HG03097 (cell line): ENCODE results near the gene EARS2.
"Not testable (repeated sequence)": the region's sequence is repeated elsewhere in the genome, so short reads cannot be mapped to it uniquely, and the experiment has no call there.

Source experiments
- ATAC-seq: cut with Tn5 transposase; IDR thresholded peaks from one replicate; pipeline ENCODE4 v1.9.1; 2021; ENCODE audit not compliant: unreplicated experiment, low FRiP score

The EARS2 gene

GRCh38 chr16:23530062-23530461 is 27.1 kb downstream of the EARS2 start:
- no peak for ATAC-seq

DNA sequence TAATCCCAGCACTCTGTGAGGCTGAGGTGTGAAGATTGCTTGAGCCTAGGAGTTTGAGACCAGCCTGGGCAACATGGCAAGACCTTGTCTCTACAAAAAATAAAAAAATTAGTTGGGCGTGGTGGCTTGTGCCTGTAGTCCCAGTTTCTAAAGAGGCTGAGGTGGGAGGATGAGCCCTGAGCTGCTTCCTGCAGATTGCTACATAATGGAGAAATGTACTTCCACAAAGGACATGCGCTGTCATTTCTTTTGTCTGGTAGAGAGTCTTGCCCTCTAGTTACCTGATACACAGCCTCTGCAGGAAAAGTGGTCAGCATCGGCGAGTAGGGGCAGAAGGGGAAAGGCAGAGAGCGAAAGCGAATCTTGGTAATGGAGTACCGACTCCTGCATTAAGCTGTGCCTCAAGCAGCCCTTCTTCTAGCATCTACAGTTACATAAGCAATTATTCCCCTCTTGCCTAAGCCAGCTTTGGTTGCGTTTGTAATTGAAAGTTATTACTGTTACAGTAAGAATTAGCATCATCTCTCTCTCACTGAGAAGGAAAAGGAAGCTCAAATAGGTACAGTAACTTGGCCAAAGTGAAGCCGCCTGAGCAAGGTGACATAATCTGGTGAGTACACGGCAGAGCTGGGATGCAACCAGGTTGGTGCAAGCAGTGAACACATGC is 28.4 kb downstream of the EARS2 start:
- ATAC-seq = no peak

DNA sequence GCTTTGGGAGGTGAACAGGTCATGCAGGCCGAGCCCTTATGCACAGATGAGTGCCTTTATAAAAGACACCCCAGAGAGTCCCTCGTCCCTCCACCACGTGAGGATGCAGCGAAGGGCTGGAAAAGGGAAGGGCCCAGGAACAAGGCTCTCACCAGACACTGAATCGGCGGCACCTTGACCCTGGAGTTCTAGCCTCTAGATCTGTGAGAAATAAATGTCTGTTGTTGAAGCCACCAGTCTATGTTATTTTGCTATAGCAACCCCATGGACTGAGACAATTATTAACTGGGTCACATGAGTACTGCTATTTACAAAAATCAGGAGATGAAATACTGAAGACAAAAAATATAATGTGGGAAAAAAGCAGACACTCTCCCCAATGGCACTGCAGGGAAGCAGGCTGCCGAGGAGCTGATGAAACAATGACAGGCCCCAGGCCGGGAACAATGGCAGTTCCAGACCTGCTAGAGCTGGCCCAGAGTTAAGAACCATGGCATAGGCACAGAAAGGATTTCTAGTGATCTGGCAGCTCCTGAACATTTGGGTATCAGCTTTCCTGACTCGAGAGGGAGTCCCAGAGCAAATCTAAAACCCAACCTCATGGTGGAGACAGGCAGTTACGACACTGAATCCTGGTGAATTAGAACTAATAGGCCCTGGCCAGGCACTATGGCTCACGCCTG is 29.0 kb downstream of the EARS2 start:
- ATAC-seq = no peak

DNA sequence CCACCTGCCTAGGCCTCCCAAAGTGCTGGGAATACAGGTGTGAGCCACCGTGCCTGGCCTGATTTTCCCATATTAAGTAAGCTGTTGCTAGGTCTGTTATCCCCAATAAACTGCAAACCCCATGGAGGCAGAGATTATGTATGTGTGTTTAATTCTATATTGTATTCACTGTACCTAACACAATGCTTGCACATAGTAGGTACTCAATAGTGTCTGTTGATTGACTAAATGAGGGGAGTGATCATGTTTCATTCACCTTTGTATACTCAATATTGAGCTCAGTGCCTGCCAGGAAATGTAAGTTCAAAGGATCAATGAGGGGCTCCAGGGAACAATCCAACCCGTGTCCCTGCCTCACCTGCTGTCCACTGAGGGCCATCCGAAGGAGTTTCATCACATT is 32.3 kb downstream of the EARS2 start:
- ATAC-seq = no peak

DNA sequence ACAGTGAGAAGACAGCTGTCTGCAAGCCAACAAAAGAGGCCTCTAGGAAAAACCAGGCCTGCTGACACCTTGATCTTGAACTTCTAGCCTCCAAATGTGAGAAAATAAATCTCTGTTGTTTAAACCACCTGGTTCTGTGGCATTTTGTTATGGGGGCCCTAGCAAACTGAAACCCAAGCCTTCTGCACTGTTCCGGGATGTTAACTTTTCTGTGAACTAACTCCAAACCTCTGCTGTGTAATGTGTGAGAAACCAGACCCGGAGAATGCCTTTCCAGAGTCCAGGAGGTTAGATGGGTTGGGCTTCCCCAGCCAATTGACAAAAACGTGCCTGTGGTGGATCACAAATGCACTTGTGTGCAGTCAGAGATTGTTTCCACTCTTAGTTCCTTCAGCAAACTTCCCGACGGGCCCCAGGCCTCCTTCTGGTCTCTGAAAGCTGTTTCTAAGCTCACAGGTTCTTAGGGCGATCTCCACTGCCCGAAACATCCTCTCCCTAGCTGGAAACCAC is 33.2 kb downstream of the EARS2 start:
- ATAC-seq = no peak

DNA sequence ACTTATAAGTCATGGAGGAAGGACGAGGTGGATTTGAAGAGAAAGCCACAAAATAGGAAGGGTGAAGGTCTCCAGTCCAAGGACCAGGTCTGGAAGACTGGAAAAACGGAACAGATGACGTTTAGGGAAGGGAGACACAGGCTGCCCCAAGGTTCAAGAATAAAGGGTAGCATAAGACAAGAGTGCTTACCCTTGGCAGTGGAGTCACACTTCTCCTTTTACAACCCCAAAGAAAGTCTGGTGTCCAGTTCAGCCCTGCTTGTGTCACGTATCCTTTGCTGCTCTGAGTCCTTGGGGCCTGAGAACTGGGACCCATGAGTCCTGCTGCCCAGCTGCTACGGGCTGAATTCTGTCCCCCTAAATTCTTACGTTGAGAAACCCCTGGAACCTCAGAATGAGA is 33.8 kb downstream of the EARS2 start:
- ATAC-seq = no peak

- ATAC-seq = no peak
These were observed 35.2 kb downstream of the EARS2 start for GRCh38 chr16:23521965-23522364.

DNA sequence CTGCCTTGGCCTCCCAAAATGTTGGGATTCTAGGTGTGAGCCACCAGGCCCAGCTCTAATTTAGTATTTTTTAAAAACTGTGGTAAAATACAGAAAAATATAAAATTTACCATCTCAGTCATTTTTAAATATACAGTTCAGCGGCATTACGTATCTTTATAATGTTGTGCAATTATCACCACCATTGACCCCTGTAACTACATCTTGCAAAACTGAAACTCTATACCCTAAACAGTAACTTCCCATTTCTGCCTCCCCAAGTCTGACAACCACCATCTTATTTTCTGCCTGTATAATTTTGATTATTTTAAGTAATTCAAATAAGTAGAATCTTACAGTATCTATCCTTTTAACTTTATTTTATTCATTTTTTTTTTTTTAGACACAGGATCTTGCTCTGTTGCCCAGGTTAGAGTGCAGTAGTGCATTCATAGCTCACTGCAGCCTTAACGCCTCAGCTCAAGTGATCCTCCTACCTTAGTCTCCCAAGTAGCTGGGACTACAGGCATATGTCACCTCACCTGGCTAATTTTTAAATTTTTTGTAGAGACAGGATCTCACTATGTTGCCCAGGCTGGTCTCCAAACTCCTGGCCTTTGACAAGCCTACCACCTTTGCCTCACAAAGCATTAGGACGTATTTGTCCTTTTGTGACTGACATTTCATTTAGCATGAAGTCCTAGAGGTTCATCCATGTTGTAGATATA is 36.0 kb downstream of the EARS2 start:
- no peak for ATAC-seq

GRCh38 chr16:23520500-23520899 is 36.6 kb downstream of the EARS2 start:
- ATAC-seq = no peak

GRCh38 chr16:23519282-23519681 is 37.9 kb downstream of the EARS2 start:
- no peak for ATAC-seq

- ATAC-seq = no peak
These were observed 38.7 kb downstream of the EARS2 start for GRCh38 chr16:23518435-23518891.

DNA sequence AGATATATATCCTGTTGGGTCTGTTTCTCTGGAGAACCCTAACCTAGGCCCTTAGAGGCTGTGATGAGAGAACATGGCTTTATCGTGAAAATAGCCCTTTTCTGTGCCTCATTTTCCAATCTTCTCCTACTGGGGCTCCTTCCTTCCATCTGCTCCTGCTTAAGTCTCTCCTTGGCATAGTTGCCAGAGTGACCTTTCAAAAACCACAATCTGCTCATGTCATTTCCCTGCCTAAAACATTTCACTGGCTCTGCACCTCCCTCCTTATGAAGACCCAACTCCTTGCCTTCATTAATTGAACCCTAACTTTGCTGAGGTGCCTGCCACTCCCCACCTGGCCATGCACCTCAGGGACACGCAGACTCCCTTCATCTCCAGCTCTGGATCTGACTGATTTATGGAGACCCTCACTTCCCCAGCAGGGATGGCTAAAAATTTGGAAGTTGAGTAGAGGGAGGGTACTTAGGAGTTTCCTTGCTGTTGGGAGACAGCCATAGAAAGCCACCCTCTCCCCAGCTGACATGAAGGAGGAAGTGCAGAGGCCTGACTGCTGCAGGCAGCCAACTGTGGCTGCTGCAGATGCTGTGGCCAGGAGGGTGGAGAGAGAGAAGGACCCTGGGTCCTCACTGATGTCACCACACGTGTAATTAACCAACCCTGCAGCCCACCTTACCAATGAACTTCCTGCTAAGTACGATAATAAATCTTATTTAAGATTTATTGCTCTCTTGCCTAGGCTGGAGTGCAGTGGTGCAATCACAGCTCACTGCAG is 40.6 kb downstream of the EARS2 start:
- ATAC-seq = no peak

DNA sequence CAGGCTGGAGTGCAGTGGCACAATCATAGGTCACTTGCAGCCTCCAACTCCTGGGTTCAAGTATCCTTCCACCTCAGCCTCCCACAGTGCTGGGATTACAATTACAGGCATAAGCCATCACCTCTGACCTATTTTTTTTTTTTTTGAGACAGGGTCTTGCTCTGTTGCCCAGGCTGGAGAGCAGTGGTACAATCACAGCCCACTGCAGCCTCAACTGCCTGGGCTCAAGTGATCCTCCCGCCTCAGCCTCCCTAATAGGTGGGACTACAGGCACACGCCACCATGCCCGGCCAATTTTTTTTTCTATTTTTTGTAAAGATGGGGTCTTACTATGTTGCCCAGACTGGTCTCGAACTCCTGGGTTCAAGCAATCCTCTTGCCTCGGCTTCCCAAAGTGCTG is 41.3 kb downstream of the EARS2 start:
- ATAC-seq = no peak

DNA sequence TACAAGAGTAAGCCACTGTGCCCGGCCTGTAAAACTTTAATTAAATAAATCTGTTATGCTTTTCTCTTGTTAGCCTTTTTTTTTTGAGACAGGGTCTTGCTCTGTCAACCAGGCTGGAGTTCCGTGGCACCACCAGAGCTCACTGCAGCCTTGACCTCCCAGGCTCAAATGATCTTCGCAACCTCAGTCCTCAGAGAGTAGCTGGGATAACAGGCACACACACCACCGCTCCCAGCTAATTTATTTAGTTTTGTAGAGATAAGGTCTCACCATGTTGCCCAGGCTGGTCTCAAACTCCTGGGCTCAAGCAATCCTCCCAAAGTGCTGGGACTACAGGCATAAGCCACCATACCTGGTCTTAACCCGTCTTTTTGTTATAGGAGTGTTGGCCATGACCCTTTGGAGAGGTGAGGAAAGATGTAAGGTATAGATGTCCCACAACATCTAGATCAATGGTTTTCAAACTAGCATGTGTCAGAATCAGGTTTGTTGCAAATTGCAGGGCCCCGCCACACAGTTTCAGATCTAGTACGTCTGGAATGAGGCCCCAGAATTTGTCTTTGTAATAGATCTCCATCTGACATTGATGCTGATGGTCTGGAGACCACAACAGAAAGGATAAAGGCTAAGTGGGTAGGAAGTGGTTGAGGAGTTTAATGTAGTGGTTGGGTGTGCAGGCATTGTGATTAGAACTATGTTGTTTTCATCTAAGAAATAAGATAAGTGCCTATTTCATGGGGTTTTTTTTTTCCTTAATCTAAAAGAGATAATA is 42.6 kb downstream of the EARS2 start:
- ATAC-seq = no peak

DNA sequence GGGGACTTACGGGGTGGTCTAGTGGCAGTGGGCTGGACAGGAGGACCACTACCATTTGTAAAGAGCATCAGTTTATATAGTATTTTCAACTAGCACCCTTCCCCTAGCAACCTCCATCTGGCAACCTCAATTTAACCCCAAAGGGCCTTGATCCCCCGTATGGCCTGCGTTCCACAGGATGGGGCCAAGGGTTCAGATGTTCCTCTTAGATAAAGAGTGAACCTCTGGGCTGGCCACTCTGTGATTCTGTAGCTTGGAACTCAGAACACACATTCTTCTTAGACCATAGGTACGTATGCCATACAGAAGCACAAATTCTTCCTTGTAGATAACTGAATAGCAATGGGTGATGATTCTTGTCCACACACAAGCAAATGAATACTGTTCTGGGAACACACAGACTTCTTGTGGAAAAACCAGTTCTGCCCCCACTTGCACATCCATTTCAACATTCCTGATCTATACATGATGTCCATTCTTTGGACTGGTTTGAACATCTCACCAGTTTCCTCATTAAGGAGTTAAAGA is 44.9 kb downstream of the EARS2 start:
- ATAC-seq = no peak

- ATAC-seq = no peak
These were observed 45.4 kb downstream of the EARS2 start for GRCh38 chr16:23511731-23512130.

- not testable (repeated sequence) for ATAC-seq
These were observed 46.3 kb downstream of the EARS2 start for GRCh38 chr16:23510915-23511270.

DNA sequence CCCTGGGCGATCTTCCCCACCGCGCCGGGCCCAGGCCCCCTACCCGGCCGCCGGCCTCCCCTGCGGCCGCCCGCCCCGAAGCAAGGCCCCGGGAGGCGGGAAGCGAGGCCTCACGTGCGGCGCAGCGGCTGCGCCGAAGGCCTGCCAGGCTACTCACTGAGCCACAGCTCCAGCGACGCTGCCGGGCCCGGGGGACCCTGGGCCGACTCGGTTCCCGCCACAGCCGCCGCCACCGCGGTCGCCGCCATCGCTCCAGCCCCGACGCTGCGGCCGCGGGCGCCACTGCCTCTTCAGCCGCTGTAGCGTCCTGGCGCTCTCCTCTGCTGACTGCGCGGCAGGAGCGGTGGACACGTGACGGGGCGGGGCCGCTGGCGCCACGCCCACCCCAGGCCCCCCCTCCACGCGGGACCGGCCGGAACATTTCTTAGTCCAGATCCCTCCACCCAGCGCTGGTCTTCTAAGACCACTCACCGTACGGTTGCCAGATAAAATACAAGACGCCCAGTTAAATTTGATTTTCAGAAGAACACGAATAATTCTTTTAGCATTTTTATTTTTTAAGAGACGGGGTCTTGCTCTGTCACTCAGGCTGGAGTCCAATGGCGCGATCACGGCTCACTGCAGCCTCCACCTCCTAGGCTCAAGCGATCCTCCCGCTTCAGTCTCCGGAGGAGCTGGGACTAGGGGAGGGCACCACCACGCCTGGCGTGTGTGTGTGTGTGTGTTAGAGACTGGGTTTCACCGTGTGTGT is 46.8 kb downstream of the EARS2 start, which contains the start of gene GGA2:
Gene GGA2, minus strand, starts transcription at position 331 of the 751 bp plus-strand sequence. Its CDS starts 83 bp downstream, at position 248.
- peak; percentile 61 for ATAC-seq

GRCh38 chr16:23509782-23510163 is 47.4 kb downstream of the EARS2 start:
- ATAC-seq = no peak
